Measurements from ENCODE around the gene SCN3B.

Gene SCN3B, protein sequence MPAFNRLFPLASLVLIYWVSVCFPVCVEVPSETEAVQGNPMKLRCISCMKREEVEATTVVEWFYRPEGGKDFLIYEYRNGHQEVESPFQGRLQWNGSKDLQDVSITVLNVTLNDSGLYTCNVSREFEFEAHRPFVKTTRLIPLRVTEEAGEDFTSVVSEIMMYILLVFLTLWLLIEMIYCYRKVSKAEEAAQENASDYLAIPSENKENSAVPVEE

DNA sequence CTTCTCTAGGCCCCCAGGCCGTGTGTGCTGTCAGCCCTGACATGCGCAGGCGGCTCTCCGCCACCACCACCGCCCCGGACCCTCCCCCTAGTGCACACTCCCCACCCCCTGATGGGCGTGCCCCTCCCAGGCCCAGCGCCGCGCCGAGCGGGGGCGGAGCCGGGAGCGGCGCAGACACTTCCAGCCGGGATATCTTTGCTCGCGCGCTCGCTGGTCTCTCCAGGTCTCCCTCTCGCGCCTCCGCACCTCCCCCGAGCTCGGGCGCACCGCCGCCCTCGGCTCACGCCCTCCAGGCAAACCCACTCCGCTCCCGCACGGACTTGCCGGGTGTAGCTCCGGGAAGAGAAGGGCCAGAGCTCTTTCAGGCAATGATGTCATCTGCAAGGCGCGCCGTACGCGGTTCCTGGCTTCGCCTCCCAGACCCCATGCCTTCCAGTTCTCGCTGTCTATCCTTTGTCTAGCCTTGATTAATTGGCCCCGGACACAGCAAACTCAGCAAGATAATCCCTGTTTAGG lies at the start of gene SCN3B:
Gene SCN3B, minus strand, starts transcription at position 59 of the 516 bp plus-strand sequence. CDS start 823 bp downstream, outside the sequence.
- peak; percentile 26 for DNase-seq

DNA sequence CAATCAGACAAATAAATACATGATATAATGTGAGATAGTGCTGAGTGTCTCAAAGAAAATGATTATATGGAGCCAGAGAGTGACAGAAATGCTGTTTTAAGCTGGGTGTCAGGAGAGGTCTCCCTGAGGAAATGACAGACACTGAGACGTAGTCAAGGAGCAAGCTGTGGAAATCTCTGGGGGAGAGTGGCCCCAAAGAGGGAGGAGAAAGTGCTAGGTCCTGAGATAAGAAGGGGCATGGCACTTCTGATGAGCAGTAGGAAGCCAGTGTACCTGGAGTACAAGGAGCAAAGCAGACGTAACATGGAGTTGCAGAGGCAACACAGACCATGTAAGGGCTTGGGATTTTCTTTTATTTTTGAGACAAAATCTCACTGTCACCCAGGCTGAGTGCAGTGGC lies 48.3 kb upstream of the SCN3B start:
- no peak for DNase-seq

DNA sequence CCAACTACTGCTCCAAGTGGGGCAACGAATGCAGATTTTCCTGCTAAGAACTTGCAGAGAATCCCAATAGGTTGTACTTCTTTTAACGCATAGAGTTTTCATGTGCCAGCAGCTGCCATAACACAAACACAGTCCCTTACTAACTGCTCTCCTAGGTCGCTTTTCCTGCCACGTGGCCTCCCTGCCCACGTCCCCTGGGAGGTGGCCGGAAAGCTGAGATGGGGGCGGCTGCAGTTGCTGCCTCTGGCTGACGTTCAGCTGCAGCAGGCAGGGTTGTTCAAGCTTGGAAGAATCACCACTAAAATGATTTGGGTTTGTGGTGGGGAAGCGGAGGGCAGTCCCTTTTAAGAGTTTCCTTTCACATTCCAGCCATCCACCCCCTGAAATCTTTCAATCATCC lies 47.7 kb upstream of the SCN3B start:
- no peak for DNase-seq

DNA sequence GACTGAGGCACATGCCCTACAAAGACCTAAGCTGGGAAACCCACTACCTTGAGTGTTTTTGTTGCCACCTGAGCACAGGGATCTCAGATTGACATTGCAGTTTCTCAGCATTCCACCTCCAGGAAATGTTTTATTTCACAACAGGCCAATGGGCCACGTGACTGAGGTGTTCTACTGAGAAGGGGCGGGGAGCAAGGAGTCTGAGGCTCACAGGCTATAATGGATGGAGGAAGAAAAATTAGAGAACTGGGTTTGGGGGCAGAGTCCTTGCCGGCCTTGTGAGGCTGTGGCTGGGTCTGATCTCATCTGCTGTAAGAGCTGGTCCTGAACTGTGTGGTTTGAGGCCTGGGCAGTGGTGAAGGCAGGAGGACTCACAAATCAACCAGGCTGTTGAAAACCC lies 46.3 kb upstream of the SCN3B start:
- no peak for DNase-seq

DNA sequence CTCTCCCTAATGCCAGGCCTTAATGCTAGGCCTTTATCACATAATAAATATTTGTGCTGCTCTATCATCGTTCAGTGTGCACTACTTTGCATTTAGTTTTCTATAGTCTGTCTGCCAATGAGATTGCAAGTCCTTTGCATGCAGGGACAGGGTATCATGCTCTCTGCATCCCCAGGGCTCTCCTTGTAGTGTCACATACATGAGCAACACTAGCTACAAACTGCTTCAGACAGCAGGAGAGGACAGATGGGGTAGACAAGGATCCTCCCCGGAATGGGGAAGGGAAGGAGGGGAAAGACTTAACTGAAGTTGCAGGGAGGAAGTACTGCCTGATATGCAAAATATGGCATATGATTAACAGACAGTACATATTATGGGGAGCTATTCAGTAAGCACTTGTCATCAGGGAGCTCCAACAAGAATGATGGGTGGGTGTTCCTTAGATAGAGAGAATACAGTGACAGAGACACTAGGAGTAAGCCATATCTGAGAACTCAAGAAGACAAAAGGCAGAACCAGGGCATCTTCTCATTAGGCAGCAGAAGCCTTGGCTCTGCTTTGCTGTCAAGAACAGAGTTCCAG lies 44.2 kb upstream of the SCN3B start:
- no peak for DNase-seq

DNA sequence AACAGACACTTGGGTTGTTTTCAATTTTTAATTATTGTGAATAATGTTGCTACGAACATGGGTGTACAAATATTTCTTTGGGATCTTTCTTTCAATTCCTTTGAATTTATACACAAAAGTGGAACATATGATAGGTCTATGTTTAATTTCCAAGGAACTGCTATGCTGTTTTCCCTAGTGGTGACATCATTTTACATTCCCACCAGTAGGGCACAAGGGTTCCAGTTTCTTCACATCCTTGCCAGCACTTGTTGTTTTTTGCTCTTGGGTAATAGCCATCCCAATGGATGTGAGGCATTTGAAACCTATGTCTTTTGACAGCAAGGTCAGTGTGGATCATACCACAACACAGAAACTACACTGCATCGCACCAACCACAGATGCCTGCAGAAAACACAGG lies 41.8 kb upstream of the SCN3B start:
- DNase-seq, result no peak

DNA sequence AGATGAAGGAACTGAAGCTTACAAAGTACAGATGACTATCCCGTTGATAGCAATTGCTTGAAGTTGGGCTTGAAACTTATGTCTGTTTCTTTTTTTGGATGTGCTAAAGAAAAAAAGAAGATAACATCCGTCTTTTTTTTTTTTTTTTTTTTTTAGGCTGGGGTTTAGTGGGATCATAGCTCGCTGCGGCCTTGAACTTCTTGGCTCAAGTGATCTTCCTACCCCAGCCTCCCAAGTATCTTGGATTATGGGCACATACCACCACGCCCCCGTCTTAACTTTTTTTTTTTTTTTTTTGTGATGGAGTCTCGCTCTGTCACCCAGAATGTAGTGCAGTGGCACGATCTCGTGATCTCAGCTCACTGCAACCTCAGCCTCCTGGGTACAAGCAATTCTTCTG lies 40.8 kb upstream of the SCN3B start:
- DNase-seq, result no peak

DNA sequence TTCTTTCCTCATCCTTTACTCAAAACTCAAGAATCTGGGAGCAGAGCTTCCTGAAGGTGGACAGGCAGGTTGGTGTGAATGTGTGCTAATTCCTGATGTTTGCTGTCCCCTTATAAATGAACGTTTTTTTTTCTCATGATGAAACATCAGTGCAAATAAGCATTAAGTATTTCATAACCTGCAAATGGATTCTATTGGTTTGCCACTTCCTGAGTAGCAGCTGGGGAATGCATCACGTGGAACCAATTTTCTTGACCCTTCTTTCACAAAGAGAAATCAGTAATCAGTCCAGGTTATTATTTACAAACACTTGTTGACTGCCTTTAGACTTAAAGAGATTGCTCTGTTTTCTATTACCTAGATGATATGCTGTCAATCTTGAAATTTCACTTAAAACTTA lies 40.1 kb upstream of the SCN3B start:
- DNase-seq, result no peak

DNA sequence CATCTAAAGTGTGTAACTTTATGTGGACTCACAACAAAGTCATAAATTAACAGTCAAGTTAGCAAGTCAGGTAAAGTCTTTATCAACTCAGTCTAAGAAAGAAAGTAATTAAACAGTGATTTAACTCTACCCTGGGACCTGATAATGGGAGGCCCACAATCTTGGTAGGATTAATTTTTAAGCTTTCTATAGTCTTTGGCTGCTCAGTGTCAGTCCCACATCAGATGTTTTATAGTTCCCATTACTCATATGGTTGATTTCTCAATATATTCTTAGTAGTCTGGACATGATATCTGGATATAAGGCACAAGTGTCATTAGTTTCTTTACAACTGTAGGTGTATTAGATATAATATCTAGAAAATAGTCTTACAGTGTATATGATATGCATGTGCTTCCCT lies 38.5 kb upstream of the SCN3B start:
- no peak for DNase-seq

DNA sequence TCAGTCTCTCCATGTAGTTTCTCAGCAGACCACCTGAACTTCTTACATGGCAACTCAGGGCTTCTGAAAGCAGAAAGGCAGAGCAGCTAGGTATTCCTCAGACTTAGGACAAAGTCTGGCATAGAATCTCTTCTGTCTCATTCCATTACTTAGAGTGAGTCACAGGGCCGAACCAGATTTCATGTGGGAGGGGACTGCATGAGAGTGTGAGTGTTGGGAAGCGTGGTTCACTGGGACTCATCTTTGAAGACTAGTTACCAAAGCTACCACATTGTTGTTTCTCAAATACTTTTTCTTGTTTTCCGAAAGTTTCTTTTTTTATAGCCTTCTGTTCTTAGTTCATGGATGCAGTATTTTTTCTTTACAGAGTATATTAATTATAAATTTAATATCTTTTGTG lies 36.1 kb upstream of the SCN3B start:
- DNase-seq, result peak; percentile 46

DNA sequence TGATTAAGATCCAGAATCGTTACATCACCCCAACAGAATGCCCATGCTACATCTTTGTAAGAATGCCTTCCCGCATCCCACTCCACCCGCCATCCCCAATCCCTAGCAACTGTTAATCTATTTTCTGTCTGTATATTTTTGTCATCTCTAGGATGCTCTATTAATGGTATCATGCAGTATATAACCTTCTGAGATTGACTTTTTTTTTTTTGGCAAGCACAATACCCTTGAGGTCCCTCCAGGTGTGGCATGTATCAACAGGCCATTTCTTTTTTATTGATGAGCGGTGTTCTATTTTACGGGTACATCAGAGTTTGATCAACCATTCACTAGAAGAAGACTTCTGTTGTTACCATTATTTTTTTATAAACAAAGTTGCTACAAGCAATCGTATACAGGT lies 30.2 kb upstream of the SCN3B start:
- DNase-seq, result no peak

DNA sequence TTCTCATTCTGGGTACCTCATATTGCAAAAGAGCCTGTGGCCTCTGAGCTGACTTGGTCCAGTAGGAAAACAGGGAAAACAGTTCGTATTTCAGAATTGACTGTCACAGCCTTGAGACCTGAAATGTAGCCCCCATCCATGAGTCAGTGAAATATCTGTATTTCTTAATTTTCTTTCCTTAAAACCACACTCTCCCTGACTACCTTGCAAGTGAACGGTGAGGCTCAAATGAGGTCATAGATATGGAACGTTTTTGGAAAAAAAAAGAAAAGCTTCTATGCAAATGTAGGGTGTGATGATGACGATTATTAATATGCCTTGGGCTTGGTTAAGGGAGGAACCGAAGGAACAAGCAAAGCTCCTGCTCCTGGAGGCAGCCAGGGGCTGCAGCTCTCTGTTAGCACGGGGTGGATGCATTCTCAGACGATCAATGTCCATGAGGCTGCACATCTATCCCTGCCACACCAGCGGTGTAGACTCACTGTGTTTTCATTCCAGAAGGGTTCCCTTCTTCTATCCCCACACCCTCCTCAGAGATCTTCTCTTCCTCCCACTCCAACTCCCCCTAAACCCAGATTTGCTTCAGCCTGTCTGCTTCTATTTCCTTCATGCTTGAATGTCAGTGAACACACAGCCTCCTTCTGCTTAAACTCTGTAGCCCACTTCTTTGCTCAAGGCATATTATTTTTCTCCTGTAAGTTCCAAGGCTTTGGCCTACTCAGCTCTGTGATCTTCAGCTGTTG lies 29.2 kb upstream of the SCN3B start:
- DNase-seq, result no peak

DNA sequence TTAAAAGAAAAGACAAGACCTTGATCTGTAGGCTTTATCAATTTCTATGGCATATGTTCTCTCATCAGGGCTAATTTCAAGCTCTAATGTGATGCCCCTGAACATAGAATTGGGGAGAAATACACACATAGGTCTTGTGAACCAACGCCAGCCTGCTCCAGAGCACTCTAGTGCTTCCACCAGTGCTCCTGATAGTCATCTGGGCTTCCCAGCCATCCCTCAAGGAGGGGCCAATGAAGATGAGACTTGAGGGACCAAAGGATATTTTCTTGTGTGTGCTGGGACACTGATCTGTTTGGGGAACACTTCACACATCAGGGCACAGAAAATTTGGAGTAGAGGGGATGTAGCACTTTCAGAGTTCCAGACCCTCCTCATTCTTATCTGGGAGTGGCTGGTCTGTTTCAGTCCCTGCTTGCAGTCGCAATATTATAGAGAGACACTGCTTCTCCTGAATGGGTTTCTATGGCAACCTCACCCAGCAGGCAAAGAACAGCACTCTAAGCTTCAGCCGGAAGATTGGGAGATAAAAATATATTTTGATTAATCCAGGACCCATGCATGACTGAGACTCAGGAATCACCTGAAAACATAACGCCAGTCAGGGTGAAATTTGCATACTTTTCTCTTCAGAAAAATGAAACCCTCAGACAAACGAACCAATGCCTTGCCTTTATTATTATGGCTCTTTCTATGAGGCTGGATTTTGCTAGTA lies 28.4 kb upstream of the SCN3B start:
- DNase-seq, result no peak

DNA sequence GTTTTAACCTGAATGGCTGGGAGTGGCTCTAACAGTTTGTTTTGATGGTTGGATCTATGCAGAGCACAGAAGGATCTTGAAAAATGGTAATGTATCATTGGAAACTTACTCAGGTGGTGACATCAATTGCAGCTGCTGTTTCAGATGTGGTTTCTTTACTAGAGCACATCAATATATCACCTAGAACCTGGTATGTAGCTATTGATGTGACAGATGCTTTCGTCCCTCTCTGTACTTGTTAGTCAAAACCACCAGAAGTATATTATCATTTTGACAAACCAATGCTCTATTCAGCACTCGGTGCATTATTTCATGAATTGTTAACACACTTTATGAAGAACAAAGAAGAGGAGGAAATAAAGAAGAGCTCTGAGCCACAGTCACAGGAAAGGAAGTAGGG lies 26.6 kb upstream of the SCN3B start:
- DNase-seq, result peak; percentile 4

DNA sequence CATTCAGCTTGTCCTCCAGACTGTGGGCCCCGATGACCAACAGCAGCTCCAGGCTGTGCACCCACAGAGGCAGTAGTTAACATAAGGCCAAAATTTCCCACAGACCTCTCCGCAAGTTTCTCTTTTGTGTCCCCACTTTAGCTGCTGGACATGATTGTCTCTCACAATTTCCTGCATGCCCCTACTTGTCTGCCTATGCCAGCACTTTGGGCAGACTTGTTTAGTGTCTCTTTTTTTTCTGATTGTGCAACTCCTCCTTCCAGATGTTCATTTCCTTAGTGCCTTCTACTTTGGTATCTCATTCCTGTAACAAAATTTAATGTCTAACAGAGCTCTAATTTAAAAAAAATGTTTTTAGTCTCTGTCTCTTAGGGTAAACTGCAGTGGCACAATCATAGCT lies 23.8 kb upstream of the SCN3B start:
- no peak for DNase-seq

DNA sequence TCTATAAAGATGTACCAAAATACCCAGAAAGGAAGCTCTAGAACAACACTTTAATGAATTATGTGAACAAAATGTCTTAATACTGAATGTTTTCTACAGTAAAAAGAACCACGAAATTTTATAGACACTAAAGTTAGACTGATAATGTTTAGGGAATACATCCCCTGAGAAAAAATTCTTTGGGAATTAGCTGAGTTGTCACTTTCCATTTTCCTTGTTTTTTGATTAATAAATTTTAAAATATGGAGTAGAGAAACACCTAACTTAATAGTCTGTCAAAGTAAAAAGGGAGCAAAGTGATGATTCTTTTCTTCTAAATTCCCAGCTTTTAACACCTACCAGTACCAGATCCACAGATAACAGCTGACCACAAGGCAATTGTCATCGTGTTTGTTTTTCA lies 23.1 kb upstream of the SCN3B start:
- DNase-seq, result no peak

DNA sequence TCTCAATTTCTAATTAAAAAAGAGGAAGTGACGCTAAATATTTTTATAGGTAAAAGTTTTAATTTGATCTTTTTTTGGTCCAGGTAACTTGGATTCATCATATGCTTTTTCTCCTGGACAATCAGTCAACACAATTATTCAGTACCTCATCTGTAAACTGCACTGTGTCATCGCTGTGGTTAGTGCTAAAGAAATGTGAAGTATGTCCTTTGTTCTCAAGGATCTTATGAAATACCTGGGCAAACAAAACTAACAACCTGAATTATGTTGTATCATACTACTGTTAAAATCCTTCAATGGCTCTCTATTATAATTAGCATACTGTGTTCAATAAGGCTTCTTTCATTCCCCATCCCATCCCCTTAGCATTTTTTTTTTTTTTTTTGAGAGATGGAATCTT lies 19.9 kb upstream of the SCN3B start:
- no peak for DNase-seq

DNA sequence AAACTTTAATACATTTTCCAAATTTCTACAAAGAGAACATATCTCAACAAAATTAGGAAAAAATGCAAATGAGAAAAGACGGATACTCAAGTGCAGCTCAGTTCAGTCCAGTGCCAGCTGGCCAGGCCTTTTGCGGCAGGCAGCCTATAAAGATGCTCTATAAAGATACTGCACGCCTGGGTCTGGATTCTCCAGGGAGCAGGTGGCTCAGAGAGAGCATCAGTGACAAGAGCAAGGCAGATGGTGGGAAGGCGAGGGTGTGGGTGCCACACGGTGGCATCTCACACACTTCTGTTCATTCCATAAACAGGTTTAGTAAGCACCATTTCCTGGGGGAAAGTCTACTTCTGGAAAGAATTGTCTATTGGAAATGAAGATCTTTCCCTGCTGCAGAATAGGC lies 18.1 kb upstream of the SCN3B start:
- no peak for DNase-seq

DNA sequence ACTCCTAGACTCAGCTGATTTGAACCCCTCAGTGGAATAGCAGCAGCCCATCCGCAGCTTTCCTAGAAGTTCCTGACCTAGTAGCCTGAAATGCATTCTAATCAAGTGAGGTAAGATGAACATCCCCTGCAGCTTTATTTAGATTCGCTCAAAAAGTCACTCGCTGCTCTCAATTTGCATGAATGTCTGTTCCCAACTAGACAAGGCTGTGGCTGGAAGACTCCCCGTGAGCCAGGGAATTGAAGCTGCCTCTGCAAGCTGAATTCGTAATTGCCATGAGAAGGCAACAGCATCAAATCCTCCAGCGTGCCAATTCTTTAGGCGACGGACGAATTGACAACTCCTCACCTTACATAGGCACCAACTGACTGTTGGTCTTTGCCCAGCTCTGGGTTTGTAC lies 17.1 kb upstream of the SCN3B start:
- no peak for DNase-seq

DNA sequence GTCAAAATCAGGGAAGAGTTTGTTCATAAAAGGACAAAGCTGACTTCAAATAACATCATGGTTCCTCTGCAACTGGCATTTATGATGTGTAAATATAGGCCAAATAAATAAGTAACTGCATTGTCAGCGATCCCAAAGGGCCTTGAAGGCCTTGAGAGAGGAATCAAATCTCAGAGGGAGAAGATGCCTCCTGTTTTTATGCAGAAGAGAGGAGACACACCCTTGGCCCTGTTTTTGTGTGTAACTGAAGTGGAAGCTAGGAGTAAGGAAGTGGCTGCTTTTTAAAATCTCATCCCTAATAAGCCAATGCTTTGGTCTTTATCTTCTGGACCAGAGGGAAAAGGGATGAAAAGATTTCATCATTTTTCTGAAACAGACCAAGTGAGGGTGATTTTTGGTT lies 15.7 kb upstream of the SCN3B start:
- DNase-seq, result no peak

DNA sequence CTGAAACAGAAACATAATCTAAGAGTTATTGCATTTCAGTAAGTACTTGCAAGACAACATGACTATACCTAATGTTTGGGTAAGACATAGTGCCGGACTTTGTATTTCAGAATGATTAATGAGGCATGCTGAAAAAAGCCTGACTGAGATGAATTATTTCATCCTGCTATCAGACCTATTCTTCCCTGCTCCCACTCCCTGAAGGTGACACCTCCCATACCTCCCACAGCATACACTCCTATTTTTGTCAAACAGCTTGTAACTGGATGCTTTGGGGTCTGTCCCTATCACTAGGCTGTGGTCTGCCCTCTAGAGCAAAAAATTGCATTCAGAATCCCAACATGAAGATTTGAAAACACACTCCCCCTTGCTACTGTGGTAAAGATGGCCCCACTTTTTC lies 10.9 kb upstream of the SCN3B start:
- DNase-seq, result no peak

DNA sequence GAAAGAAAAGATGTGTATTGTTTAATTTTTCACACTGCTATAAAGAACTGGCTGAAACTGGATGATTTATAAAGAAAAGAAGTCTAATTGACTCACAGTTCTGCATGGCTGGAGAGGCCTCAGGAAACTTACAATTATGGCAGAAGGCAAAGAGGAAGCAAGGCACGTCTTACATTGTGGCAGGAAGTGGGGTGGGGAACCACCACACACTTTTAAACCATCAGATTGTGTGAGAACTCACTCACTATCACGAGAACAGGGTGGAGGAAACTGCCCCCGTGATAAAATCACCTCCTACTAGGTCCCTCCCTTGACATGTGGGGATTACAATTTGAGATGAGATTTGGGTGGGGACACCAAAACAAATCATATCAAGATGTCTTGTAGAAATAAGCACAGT lies 5.5 kb upstream of the SCN3B start:
- DNase-seq, result peak; percentile 15

DNA sequence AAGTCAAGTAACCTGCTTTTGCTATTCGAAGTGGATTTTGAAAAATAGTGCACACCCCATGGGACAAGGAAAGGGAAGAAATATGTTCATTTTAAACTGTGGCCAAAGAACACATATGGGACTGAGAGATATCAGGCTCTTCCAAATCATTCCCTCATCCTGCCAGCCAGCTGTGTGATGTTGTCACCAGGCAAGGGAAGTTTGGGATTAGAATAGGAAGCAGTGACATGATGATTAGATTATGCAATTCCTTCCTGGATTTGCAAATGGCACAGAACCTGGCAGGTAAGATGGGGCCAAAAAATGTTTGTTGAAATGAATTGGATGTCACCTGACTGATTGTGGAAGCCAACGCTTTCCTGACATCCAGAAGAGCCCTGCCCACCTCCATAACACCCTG lies 4.9 kb upstream of the SCN3B start:
- no peak for DNase-seq
